Activated CD4-positive, CD25-positive, alpha-beta regulatory T cell treated with anti-CD3 and anti-CD28 coated beads, Interleukin-2, amount 50 U/mL, for 16 hours (primary cell): Measurements from ENCODE around the gene TUBA3C.

ENCODE experiments used
- DNase-seq: peaks from one replicate; pipeline ENCODE4 v3.0.0-alpha.2; 2020; ENCODE audit warnings: low read depth, low spot score

TUBA3C gene

GRCh38 chr13:19161308-19161707, 20.3 kb downstream of the TUBA3C start:
- DNase-seq, result no peak

- DNase-seq, result no peak
Measured at GRCh38 chr13:19159761-19160420, 21.7 kb downstream of the TUBA3C start.

GRCh38 chr13:19159181-19159580, 22.4 kb downstream of the TUBA3C start:
- no peak for DNase-seq

- DNase-seq, result no peak
Measured at GRCh38 chr13:19158526-19159174, 23.0 kb downstream of the TUBA3C start.

GRCh38 chr13:19158006-19158405, 23.6 kb downstream of the TUBA3C start:
- no peak for DNase-seq

GRCh38 chr13:19157461-19157860, 24.2 kb downstream of the TUBA3C start:
- no peak for DNase-seq

GRCh38 chr13:19156013-19156825, 25.4 kb downstream of the TUBA3C start:
- DNase-seq, result no peak

GRCh38 chr13:19155321-19155861, 26.2 kb downstream of the TUBA3C start:
- no peak for DNase-seq

- no peak for DNase-seq
Measured at GRCh38 chr13:19154843-19155242, 26.8 kb downstream of the TUBA3C start.

GRCh38 chr13:19153782-19154450, 27.7 kb downstream of the TUBA3C start:
- DNase-seq, result no peak

- DNase-seq, result no peak
Measured at GRCh38 chr13:19152403-19152802, 29.2 kb downstream of the TUBA3C start.

- no peak for DNase-seq
Measured at GRCh38 chr13:19151581-19152263, 29.9 kb downstream of the TUBA3C start.

- DNase-seq, result no peak
Measured at GRCh38 chr13:19150712-19151228, 30.9 kb downstream of the TUBA3C start.

- DNase-seq, result no peak
Measured at GRCh38 chr13:19150226-19150625, 31.4 kb downstream of the TUBA3C start.

- DNase-seq, result no peak
Measured at GRCh38 chr13:19148561-19148960, 33.1 kb downstream of the TUBA3C start.
